ENCODE measurements around the gene TRMT1L. TPM values are rescaled to one million over a fixed set of nuclear protein-coding genes. Genes with fewer than 3 reads are reported as not detected.
A peak's percentile ranks its signal among the peaks of the same experiment; 100 is the strongest.
"Not testable (repeated sequence)": the region's sequence is repeated elsewhere in the genome, so short reads cannot be mapped to it uniquely, and the experiment has no call there.

Gene TRMT1L, protein sequence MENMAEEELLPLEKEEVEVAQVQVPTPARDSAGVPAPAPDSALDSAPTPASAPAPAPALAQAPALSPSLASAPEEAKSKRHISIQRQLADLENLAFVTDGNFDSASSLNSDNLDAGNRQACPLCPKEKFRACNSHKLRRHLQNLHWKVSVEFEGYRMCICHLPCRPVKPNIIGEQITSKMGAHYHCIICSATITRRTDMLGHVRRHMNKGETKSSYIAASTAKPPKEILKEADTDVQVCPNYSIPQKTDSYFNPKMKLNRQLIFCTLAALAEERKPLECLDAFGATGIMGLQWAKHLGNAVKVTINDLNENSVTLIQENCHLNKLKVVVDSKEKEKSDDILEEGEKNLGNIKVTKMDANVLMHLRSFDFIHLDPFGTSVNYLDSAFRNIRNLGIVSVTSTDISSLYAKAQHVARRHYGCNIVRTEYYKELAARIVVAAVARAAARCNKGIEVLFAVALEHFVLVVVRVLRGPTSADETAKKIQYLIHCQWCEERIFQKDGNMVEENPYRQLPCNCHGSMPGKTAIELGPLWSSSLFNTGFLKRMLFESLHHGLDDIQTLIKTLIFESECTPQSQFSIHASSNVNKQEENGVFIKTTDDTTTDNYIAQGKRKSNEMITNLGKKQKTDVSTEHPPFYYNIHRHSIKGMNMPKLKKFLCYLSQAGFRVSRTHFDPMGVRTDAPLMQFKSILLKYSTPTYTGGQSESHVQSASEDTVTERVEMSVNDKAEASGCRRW
- total RNA-seq (17.9 TPM), polyA plus RNA-seq (ENCODE audit: insufficient read depth, low read depth, low replicate concordance) (11.6 TPM)
- long read RNA-seq, donor 1, full-length matches to known transcripts, result 2 of 2 reads
- long read RNA-seq, donor 1, partial matches to known transcripts, result 0 of 2 reads
- long read RNA-seq, donor 1, other reads (novel, unspliced or antisense), result 0 of 2 reads
- long read RNA-seq, donor 2, full-length matches to known transcripts, result 1 of 1 reads
- long read RNA-seq, donor 2, partial matches to known transcripts, result 0 of 1 reads
- long read RNA-seq, donor 2, other reads (novel, unspliced or antisense), result 0 of 1 reads
- long read RNA-seq, donor 3, partial matches to known transcripts, result 11 of 12 reads
- long read RNA-seq, donor 3, other reads (novel, unspliced or antisense), result 0 of 12 reads
- long read RNA-seq, donor 4, full-length matches to known transcripts, result 4 of 4 reads
- long read RNA-seq, donor 4, partial matches to known transcripts, result 0 of 4 reads
- long read RNA-seq, donor 4, other reads (novel, unspliced or antisense), result 0 of 4 reads
- long read RNA-seq, donor 5, result 0 reads
- long read RNA-seq, donor 6, full-length matches to known transcripts, result 1 of 1 reads
- long read RNA-seq, donor 6, partial matches to known transcripts, result 0 of 1 reads
- long read RNA-seq, donor 6, other reads (novel, unspliced or antisense), result 0 of 1 reads
- long read RNA-seq, donor 7, full-length matches to known transcripts, result 10 of 12 reads
- long read RNA-seq, donor 7, partial matches to known transcripts, result 0 of 12 reads
- long read RNA-seq, donor 7, other reads (novel, unspliced or antisense), result 2 of 12 reads
- long read RNA-seq, donor 8, full-length matches to known transcripts, result 3 of 3 reads
- long read RNA-seq, donor 8, partial matches to known transcripts, result 0 of 3 reads
- long read RNA-seq, donor 8, other reads (novel, unspliced or antisense), result 0 of 3 reads
- long read RNA-seq, donor 9, full-length matches to known transcripts, result 3 of 3 reads
- long read RNA-seq, donor 9, partial matches to known transcripts, result 0 of 3 reads
- long read RNA-seq, donor 9, other reads (novel, unspliced or antisense), result 0 of 3 reads
- long read RNA-seq, donor 10, result 0 reads

DNA sequence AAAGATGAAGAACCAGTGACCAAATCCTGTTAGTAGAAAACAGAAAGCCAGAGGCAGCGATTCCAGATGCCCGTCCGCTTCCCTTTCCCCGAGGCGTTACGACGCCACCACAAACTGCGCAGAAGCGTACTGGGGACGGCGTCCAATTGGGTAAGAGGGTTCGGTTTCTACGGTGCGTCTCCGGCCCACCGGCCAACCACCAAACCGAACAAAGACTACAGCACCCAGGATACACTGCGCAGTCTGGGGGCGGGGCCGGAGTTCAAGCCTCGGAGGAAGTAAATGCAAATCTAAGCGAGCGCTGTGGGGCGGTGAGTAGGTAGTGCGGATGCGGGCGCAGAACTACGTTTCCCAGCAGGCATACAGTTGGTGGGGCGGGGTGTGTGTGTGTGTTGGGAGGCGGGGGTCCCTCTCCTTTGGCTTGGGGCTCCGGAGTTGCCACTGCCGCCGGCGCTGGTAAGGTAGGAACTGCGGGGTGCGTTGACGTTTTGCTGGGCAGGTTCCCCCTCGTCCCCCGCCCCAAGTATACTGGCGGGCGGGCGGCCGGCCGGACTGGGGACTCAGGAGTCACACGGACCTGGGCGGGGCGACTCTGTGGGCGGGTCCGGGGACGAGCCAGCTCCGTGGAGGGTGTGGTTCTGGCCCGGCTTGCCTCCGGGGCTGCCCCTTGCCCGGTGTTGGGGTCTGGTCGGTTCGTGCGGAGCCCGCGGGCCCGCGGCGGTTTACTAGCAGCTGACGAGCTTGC, at the start of gene TRMT1L, which contains the start of gene SWT1:
Gene TRMT1L, minus strand, starts transcription at position 100 of the 745 bp plus-strand sequence. CDS start 241 bp downstream, outside the sequence.
Gene SWT1, plus strand, starts transcription at position 314 of the 745 bp plus-strand sequence. CDS start 3,675 bp downstream, outside the sequence.
- Histone ChIP-seq H3K27me3 (ENCODE audit: control insufficient read depth, insufficient read depth, low read length) (no peaks in the 10 kb centered on the region), H3K4me3 (ENCODE audit: low read length in 3 of 3) (peak within 1 kb of the TSS; percentile 92 to 95 (median 94)), H3K9me3 (ENCODE audit: control insufficient read depth in 2 of 3, insufficient read depth in 1 of 3, low read length in 3 of 3) (no peaks in the 10 kb centered on the region), H3K9ac (ENCODE audit: low read length in 3 of 3) (peak within 1 kb of the TSS; percentile 91 to 98 (median 97)), H3K27ac (ENCODE audit: low read depth in 2 of 2, low read length in 2 of 2) (peak within 1 kb of the TSS; percentile 99 to 100), H3K4me1 (ENCODE audit: control insufficient read depth in 2 of 3, insufficient read depth in 2 of 3, low read depth in 1 of 3, low read length in 3 of 3) (peaks cover 0 to 25% (median 8%) of the 10 kb centered on the region in 3 donors), H3K36me3 (ENCODE audit: control insufficient read depth in 2 of 3, insufficient read depth in 3 of 3, low read length in 3 of 3) (no peaks in the 10 kb centered on the region)
- intact Hi-C loops (cut with DNase I), result no loop called here
- FAIRE-seq (peak; percentile 98), DNase-seq (peak; percentile 99 to 100 (median 100))
- TF ChIP-seq, protein P1, sequence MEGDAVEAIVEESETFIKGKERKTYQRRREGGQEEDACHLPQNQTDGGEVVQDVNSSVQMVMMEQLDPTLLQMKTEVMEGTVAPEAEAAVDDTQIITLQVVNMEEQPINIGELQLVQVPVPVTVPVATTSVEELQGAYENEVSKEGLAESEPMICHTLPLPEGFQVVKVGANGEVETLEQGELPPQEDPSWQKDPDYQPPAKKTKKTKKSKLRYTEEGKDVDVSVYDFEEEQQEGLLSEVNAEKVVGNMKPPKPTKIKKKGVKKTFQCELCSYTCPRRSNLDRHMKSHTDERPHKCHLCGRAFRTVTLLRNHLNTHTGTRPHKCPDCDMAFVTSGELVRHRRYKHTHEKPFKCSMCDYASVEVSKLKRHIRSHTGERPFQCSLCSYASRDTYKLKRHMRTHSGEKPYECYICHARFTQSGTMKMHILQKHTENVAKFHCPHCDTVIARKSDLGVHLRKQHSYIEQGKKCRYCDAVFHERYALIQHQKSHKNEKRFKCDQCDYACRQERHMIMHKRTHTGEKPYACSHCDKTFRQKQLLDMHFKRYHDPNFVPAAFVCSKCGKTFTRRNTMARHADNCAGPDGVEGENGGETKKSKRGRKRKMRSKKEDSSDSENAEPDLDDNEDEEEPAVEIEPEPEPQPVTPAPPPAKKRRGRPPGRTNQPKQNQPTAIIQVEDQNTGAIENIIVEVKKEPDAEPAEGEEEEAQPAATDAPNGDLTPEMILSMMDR (IDR thresholded peaks at IDR 0.05; ENCODE audit: borderline replicate concordance, extremely low read depth, insufficient read depth), result no peak

DNA sequence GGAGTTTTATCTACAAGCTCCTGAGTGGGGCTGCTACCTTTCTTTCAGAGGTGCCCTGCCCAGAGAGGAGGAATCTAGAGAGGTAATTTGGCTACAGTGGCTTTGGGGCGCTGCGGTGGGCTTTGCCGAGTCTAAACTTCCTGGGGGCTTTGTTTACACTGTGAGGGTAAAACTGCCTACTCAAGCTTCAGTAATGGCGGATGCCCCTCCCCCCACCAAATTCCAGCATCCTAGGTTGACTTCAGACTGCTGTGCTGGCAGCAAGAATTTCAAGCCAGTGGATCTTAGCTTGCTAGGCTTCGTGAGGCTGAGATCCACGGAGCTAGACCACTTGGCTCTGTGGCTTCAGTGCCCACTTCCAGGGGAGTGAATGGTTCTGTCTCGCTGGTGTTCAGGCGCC, 44.1 kb upstream of the TRMT1L start:
- Histone ChIP-seq H3K9ac (ENCODE audit: low read length in 3 of 3) (no peak overlapping the region), H3K27me3 (ENCODE audit: control insufficient read depth, insufficient read depth, low read length) (no peaks in the 10 kb centered on the region), H3K27ac (ENCODE audit: low read depth in 2 of 2, low read length in 2 of 2) (no peak overlapping the region), H3K4me3 (ENCODE audit: low read length in 3 of 3) (no peak overlapping the region), H3K9me3 (ENCODE audit: control insufficient read depth in 2 of 3, insufficient read depth in 1 of 3, low read length in 3 of 3) (no peaks in the 10 kb centered on the region), H3K4me1 (ENCODE audit: control insufficient read depth in 2 of 3, insufficient read depth in 2 of 3, low read depth in 1 of 3, low read length in 3 of 3) (no peaks in the 10 kb centered on the region), H3K36me3 (ENCODE audit: control insufficient read depth in 2 of 3, insufficient read depth in 3 of 3, low read length in 3 of 3) (no peaks in the 10 kb centered on the region)
- FAIRE-seq (no peak), DNase-seq (no peak)
- intact Hi-C loops (cut with DNase I), result no loop called here
- TF ChIP-seq, protein P1 (IDR thresholded peaks at IDR 0.05; ENCODE audit: borderline replicate concordance, extremely low read depth, insufficient read depth), result no peak

DNA sequence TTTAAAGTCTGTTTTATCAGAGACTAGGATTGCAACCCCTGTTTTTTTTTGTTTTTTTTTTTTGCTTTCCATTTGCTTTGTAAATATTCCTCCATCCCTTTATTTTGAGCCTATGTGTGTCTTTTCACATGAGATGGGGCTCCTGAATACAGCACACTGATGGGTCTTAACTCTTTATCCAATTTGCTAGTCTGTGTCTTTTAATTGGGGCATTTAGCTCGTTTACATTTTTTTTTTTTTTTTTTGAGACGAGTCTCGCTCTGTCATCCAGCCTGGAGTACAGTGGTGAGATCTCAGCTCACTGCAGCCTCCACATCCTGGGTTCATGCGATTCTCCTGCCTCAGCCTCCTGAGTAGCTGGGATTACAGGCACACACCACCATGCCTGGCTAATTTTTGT, 42.0 kb upstream of the TRMT1L start:
- intact Hi-C loops (cut with DNase I); H3K27me3 ChIP-seq (ENCODE audit: control insufficient read depth, insufficient read depth, low read length); H3K4me1 ChIP-seq (ENCODE audit: control insufficient read depth in 2 of 3, insufficient read depth in 2 of 3, low read depth in 1 of 3, low read length in 3 of 3); DNase-seq; H3K36me3 ChIP-seq (ENCODE audit: control insufficient read depth in 2 of 3, insufficient read depth in 3 of 3, low read length in 3 of 3); H3K27ac ChIP-seq (ENCODE audit: low read depth in 2 of 2, low read length in 2 of 2); FAIRE-seq; H3K9me3 ChIP-seq (ENCODE audit: control insufficient read depth in 2 of 3, insufficient read depth in 1 of 3, low read length in 3 of 3); H3K9ac ChIP-seq (ENCODE audit: low read length in 3 of 3); H3K4me3 ChIP-seq (ENCODE audit: low read length in 3 of 3): not testable (repeated sequence)

All from kidney (tissue), 22 donors.